GM08714 (cell line): Measurements from ENCODE around the gene FJX1.
A peak's percentile ranks its signal among the peaks of the same experiment; 100 is the strongest.

Source experiments
- H3K4me3 ChIP-seq: fragments of 200-500 bp; sonication (Bioruptor generic); 2 replicates; pipeline ENCODE4 v1.5.1; 2014; ENCODE audit warnings: mild to moderate bottlenecking, low read length, inconsistent platforms
- ZNF274 ChIP-seq: IDR thresholded peaks from 2 replicates; pipeline ENCODE4 v1.6.1; 2012; ENCODE audit warnings: mild to moderate bottlenecking, low read depth, low read length

Gene FJX1

DNA sequence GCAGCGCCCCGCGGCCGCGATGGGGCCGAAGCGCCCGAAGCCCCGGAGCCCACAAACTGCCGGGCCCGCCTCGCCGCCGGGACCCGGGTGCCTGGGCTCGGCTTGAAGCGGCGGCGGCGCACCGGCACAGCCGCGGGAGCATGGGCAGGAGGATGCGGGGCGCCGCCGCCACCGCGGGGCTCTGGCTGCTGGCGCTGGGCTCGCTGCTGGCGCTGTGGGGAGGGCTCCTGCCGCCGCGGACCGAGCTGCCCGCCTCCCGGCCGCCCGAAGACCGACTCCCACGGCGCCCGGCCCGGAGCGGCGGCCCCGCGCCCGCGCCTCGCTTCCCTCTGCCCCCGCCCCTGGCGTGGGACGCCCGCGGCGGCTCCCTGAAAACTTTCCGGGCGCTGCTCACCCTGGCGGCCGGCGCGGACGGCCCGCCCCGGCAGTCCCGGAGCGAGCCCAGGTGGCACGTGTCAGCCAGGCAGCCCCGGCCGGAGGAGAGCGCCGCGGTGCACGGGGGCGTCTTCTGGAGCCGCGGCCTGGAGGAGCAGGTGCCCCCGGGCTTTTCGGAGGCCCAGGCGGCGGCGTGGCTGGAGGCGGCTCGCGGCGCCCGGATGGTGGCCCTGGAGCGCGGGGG lies 346 bp downstream of the FJX1 start:
- peak overlapping the region; percentile 66; the same call in 1 of the 2 replicates for H3K4me3 ChIP-seq
- TF ChIP-seq ZNF274, result no peak

- no peak for TF ChIP-seq ZNF274
- H3K4me3 ChIP-seq, result peak overlapping the region; percentile 66; the same call in 1 of the 2 replicates
These were observed 1.0 kb downstream of the FJX1 start for GRCh38 chr11:35619116-35619854.

- H3K4me3 ChIP-seq, result peak overlapping the region; percentile 66; the same call in 1 of the 2 replicates
- no peak for TF ChIP-seq ZNF274
These were observed 1.8 kb downstream of the FJX1 start for GRCh38 chr11:35619855-35620640.

DNA sequence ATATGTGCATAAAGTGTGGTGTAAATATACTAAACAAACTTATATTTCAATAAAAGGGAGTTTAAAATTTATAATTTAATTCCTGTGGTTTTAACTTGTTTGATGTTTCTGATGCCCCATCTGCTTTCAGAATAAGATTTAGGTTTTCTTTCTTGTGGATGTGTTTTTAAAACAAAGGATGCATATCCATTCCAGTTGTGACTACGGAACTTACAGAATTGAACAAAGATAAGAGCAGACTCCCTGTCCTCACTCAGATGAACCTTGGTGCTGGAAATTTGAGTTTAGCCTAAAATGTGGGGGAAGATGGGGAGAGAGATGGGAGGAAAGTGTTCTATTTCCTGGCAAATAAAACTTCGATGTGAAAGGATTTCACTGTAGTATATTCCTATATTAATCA lies 2.5 kb downstream of the FJX1 start:
- TF ChIP-seq ZNF274, result no peak
- no peak overlapping the region for H3K4me3 ChIP-seq

GRCh38 chr11:35621620-35622019 lies 3.4 kb downstream of the FJX1 start:
- no peak overlapping the region for H3K4me3 ChIP-seq

GRCh38 chr11:35622070-35622469 lies 3.8 kb downstream of the FJX1 start:
- H3K4me3 ChIP-seq, result no peak overlapping the region

More at GRCh38 chr11:35621620-35622019, 3.4 kb downstream of the FJX1 start:
- no peak for TF ChIP-seq ZNF274

GRCh38 chr11:35623621-35624168 lies 5.4 kb downstream of the FJX1 start:
- TF ChIP-seq ZNF274, result no peak
- no peak overlapping the region for H3K4me3 ChIP-seq

More at GRCh38 chr11:35622070-35622469, 3.8 kb downstream of the FJX1 start:
- TF ChIP-seq ZNF274, result no peak

- H3K4me3 ChIP-seq, result no peak overlapping the region
- no peak for TF ChIP-seq ZNF274
These were observed 6.1 kb downstream of the FJX1 start for GRCh38 chr11:35624316-35624715.

- H3K4me3 ChIP-seq, result no peak overlapping the region
- no peak for TF ChIP-seq ZNF274
These were observed 6.5 kb downstream of the FJX1 start for GRCh38 chr11:35624781-35625180.

DNA sequence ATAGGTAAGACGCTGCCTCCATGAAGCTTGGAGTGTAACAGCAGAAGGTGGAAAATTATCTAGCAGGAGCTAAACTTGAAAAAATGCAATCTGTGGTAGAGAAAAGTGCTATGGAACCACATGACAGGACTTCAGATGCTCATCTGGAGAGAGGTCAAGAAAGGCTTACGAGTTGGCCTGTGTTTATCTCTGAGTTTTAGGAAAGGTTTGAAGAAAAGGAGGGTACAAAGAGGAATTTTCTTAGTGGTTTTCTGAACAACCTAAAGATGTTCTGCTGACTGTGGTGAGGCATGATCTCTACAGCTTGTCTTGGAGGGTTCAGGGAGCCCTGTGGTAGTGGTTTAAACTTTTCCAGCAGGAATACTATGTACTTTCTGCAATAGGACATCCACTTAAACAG lies 8.2 kb downstream of the FJX1 start:
- H3K4me3 ChIP-seq, result no peak overlapping the region
- no peak for TF ChIP-seq ZNF274

DNA sequence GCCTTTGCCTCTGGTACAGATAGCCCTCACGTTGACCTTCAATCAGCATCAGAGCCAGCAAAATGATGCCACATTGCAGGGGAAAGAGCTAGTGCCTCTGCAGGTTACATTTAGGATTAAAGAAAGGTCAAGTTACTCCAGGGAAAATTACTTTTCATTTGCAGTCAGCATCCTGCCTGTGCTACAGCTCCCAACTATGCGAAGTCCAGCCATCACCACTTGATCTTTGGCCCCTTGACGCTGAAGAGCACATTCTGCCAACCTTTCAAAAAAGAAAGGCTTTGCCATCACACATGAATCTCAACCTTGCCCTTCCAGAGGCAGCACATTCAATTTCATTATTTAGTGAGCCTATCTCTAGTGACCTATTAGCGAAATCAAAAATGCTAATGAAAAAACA lies 11.3 kb downstream of the FJX1 start:
- H3K4me3 ChIP-seq, result no peak overlapping the region
- TF ChIP-seq ZNF274, result no peak

DNA sequence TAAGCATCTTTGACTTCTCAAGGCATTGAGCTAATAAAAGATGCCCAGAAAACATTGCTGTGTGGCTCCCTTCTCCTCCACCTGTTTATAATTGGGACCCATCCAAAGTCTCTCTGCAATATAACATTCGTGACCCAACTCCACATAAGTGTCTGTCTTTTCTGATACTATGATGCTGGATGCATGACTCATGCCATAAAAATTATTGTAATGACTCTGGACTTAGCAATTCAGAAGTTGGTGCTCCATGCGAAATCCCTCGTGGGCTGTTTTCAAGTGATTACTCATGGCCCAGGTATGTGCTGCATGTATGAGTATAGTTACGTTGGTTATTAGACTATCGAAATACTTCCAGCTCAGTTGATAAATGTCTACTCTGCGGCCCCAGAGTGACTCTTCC lies 11.7 kb downstream of the FJX1 start:
- no peak for TF ChIP-seq ZNF274
- H3K4me3 ChIP-seq, result no peak overlapping the region

GRCh38 chr11:35631891-35632290 lies 13.6 kb downstream of the FJX1 start:
- no peak overlapping the region for H3K4me3 ChIP-seq
- no peak for TF ChIP-seq ZNF274

GRCh38 chr11:35632301-35632700 lies 14.0 kb downstream of the FJX1 start:
- no peak overlapping the region for H3K4me3 ChIP-seq
- TF ChIP-seq ZNF274, result no peak
